GM23338 (cell line): Measurements from ENCODE around the gene PCDHA2. TPM values are rescaled to one million over a fixed set of nuclear protein-coding genes. Genes with fewer than 3 reads are reported as not detected.
A peak's percentile ranks its signal among the peaks of the same experiment; 100 is the strongest.
"Not testable (repeated sequence)": the region's sequence is repeated elsewhere in the genome, so short reads cannot be mapped to it uniquely, and the experiment has no call there.

Experiments
- ATAC-seq: fragments of 200-7000 bp; cut with Tn5 transposase; 3 replicates; pipeline ENCODE4 v1.9.1; 2020
- DNase-seq: peaks from one replicate; pipeline ENCODE4 v3.0.0-alpha.2; 2015; ENCODE audit warnings: low spot score
- H2AFZ ChIP-seq: fragments of 200-600 bp; sonication (generic); 2 replicates; pipeline ENCODE4 v1.8.0; 2016; ENCODE audit warnings: antibody characterized with exemption, mild to moderate bottlenecking, moderate library complexity
- H3F3A ChIP-seq: fragments of 200-600 bp; sonication (generic); replicated peaks from 2 replicates; pipeline ENCODE4 v1.8.0; 2017; ENCODE audit warnings: antibody characterized with exemption, mixed run types, low read depth
- H3K27ac ChIP-seq: fragments of 200-600 bp; sonication (generic); 2 replicates; pipeline ENCODE4 v1.6.1; 2016; ENCODE audit warnings: low read depth
- H3K27me3 ChIP-seq: fragments of 200-600 bp; sonication (generic); 2 replicates; pipeline ENCODE4 v1.8.0; 2016; ENCODE audit warnings: mild to moderate bottlenecking, mixed run types, moderate library complexity; ENCODE audit not compliant: insufficient read depth
- H3K36me3 ChIP-seq: fragments of 200-600 bp; sonication (generic); 2 replicates; pipeline ENCODE4 v1.8.0; 2016; ENCODE audit warnings: mild to moderate bottlenecking; ENCODE audit not compliant: insufficient read depth
- H3K4me1 ChIP-seq: fragments of 200-600 bp; sonication (generic); 2 replicates; pipeline ENCODE4 v1.8.0; 2016; ENCODE audit warnings: mild to moderate bottlenecking, moderate library complexity; ENCODE audit not compliant: insufficient read depth
- H3K4me2 ChIP-seq: fragments of 200-600 bp; sonication (generic); 2 replicates; pipeline ENCODE4 v1.7.1; 2017; ENCODE audit warnings: mixed run types
- H3K4me3 ChIP-seq: fragments of 200-600 bp; sonication (generic); 2 replicates; pipeline ENCODE4 v1.6.1; 2016; ENCODE audit warnings: mixed run types
- H3K79me2 ChIP-seq: fragments of 200-600 bp; sonication (generic); replicated peaks from 2 replicates; pipeline ENCODE4 v1.8.0; 2017; ENCODE audit warnings: mild to moderate bottlenecking; ENCODE audit not compliant: insufficient read depth
- H3K9me2 ChIP-seq: fragments of 200-600 bp; sonication (generic); 2 replicates; pipeline ENCODE4 v1.8.0; 2017; ENCODE audit not compliant: insufficient read depth
- H4K20me1 ChIP-seq: fragments of 200-600 bp; sonication (generic); replicated peaks from 2 replicates; pipeline ENCODE4 v1.8.0; 2017; ENCODE audit warnings: mild to moderate bottlenecking; ENCODE audit not compliant: insufficient read depth
- H3K27ac Mint-ChIP-seq: 2 replicates; pipeline ENCODE4 v1.8.0; 2020; ENCODE audit warnings: inconsistent platforms, mild to moderate bottlenecking, moderate library complexity, mixed read lengths
- H3K27me3 Mint-ChIP-seq: 3 replicates; pipeline ENCODE4 v1.8.0; 2022; ENCODE audit warnings: low read depth, mild to moderate bottlenecking, moderate library complexity, mixed read lengths, inconsistent platforms; ENCODE audit not compliant: insufficient read depth, poor library complexity
- H3K36me3 Mint-ChIP-seq: 3 replicates; pipeline ENCODE4 v1.8.0; 2021; ENCODE audit warnings: low read depth, mild to moderate bottlenecking, inconsistent platforms, moderate library complexity, mixed read lengths
- H3K4me1 Mint-ChIP-seq: 3 replicates; pipeline ENCODE4 v1.8.0; 2020; ENCODE audit warnings: mild to moderate bottlenecking, inconsistent platforms, mixed read lengths
- H3K4me3 Mint-ChIP-seq: 3 replicates; pipeline ENCODE4 v1.8.0; 2021; ENCODE audit warnings: moderate library complexity, mild to moderate bottlenecking, inconsistent platforms, mixed read lengths
- H3K9me3 Mint-ChIP-seq: 3 replicates; pipeline ENCODE4 v1.8.0; 2020; ENCODE audit warnings: moderate library complexity, mild to moderate bottlenecking, inconsistent platforms, mixed read lengths
- CTCF ChIP-seq, 2 experiments: fragments of 200-600 bp in 1 of 2; sonication (generic) in 1 of 2; conservative IDR thresholded peaks; 2 replicates each; pipeline versions ENCODE4 v1.5.1 to v1.6.1; 2016 to 2017; ENCODE audit warnings: antibody characterized with exemption in 2 of 2, low read depth in 2 of 2, mild to moderate bottlenecking in 2 of 2, moderate library complexity in 1 of 2
- EZH2 ChIP-seq: fragments of 200-600 bp; sonication (generic); IDR thresholded peaks from one replicate; pipeline ENCODE4 v1.8.0; 2017; ENCODE audit warnings: antibody characterized with exemption, mild to moderate bottlenecking, low read depth; ENCODE audit not compliant: unreplicated experiment
- REST ChIP-seq: IDR thresholded peaks from one replicate; pipeline ENCODE4 v1.6.1; 2018; ENCODE audit warnings: antibody characterized with exemption; ENCODE audit not compliant: unreplicated experiment
- ZNF462 ChIP-seq: fragments of 250-450 bp; sonication (Bioruptor Pico); IDR thresholded peaks from 2 replicates; pipeline ENCODE4 v1.5.0; 2020; ENCODE audit warnings: mild to moderate bottlenecking, moderate library complexity
- polyA plus RNA-seq: library from polyadenylated mRNA; unstranded; fragments of >200 nt; fragmentation: Nextera tagmentation; extraction: Ambion mirVana; gene quantifications from 2 replicates; pipeline ENCODE4 v1.2.1, GENCODE V29; 2016
- total RNA-seq: library from RNA; depleted of rRNA; stranded (reverse); fragments of >200 nt; shearing (Covaris generic); gene quantifications from 2 replicates; pipeline ENCODE4 v1.2.3, GENCODE V29; 2014

Gene PCDHA2
- total and polyA plus RNA-seq, 2 experiments from 2014 or later, result 0.99 to 2.2 TPM

- DNase-seq, result peak; percentile 58
- no peak overlapping the region for H3K4me3 Mint-ChIP-seq
- no peaks in the 10 kb centered on the region for H3K27me3 Mint-ChIP-seq
Measured at GRCh38 chr5:140801494-140801841, 6.8 kb downstream of the PCDHA2 start.

GRCh38 chr5:140802381-140802780 lies 7.7 kb downstream of the PCDHA2 start:
- not testable (repeated sequence) for H3F3A ChIP-seq, H4K20me1 ChIP-seq, H3K9me2 ChIP-seq, H3K79me2 ChIP-seq, H3K27me3 ChIP-seq, H2AFZ ChIP-seq, H3K4me1 Mint-ChIP-seq, H3K4me3 ChIP-seq, H3K36me3 ChIP-seq, H3K27ac ChIP-seq, H3K4me3 Mint-ChIP-seq, H3K27ac Mint-ChIP-seq, H3K27me3 Mint-ChIP-seq, ATAC-seq, H3K4me2 ChIP-seq, H3K4me1 ChIP-seq, DNase-seq
- Mint-ChIP-seq H3K9me3 (peaks cover 19% of the 10 kb centered on the region), H3K36me3 (peaks cover 37% of the 10 kb centered on the region)

More at GRCh38 chr5:140801494-140801841, 6.8 kb downstream of the PCDHA2 start:
- H3K9me3 Mint-ChIP-seq, result peaks cover 21% of the 10 kb centered on the region
- Histone ChIP-seq H3K27ac (no peak overlapping the region), H3K4me1 (no peaks in the 10 kb centered on the region), H4K20me1 (no peaks in the 10 kb centered on the region), H3K4me2 (peak overlapping the region; percentile 61), H3K36me3 (no peaks in the 10 kb centered on the region), H3F3A (no peaks in the 10 kb centered on the region), H3K9me2 (no peaks in the 10 kb centered on the region), H3K27me3 (no peaks in the 10 kb centered on the region), H3K79me2 (no peaks in the 10 kb centered on the region), H2AFZ (peak overlapping the region; percentile 15; the same call in 1 of the 2 replicates), H3K4me3 (peak overlapping the region; percentile 50)
- H3K36me3 Mint-ChIP-seq, result peaks cover 43% of the 10 kb centered on the region
- TF ChIP-seq EZH2, result no peak
- peak; percentile 65 to 70 for TF ChIP-seq CTCF (conservative IDR thresholded peaks at IDR 0.05; ENCODE audit: low read depth in 2 of 2)
- H3K27ac Mint-ChIP-seq, result no peak overlapping the region
- ATAC-seq, result no peak
- H3K4me1 Mint-ChIP-seq, result no peaks in the 10 kb centered on the region; the same call in 1 of the 3 replicates

- Histone ChIP-seq H3K36me3 (no peaks in the 10 kb centered on the region), H3F3A (no peaks in the 10 kb centered on the region), H3K4me2 (no peak overlapping the region), H3K4me3 (no peak overlapping the region), H3K9me2 (no peaks in the 10 kb centered on the region), H3K27ac (no peak overlapping the region), H4K20me1 (no peaks in the 10 kb centered on the region), H3K79me2 (no peaks in the 10 kb centered on the region), H2AFZ (no peak overlapping the region), H3K27me3 (no peaks in the 10 kb centered on the region), H3K4me1 (0 out of 2 replicates have a peak, but pooled peaks cover 2% of the 10 kb centered on the region)
- peaks cover 4% of the 10 kb centered on the region for H3K4me1 Mint-ChIP-seq
- ATAC-seq, result no peak
- DNase-seq, result no peak
- no peak overlapping the region for H3K27ac Mint-ChIP-seq
- H3K36me3 Mint-ChIP-seq, result peaks cover 39% of the 10 kb centered on the region
- peaks cover 21% of the 10 kb centered on the region for H3K9me3 Mint-ChIP-seq
- no peak overlapping the region for H3K4me3 Mint-ChIP-seq
- H3K27me3 Mint-ChIP-seq, result no peaks in the 10 kb centered on the region
- TF ChIP-seq ZNF462 (CRISPR knock-in tag) (no peak), REST (no peak)
Measured at GRCh38 chr5:140802781-140803271, 8.2 kb downstream of the PCDHA2 start.
